ENCODE measurements around the gene SEPTIN3.

SEPTIN3 gene

DNA sequence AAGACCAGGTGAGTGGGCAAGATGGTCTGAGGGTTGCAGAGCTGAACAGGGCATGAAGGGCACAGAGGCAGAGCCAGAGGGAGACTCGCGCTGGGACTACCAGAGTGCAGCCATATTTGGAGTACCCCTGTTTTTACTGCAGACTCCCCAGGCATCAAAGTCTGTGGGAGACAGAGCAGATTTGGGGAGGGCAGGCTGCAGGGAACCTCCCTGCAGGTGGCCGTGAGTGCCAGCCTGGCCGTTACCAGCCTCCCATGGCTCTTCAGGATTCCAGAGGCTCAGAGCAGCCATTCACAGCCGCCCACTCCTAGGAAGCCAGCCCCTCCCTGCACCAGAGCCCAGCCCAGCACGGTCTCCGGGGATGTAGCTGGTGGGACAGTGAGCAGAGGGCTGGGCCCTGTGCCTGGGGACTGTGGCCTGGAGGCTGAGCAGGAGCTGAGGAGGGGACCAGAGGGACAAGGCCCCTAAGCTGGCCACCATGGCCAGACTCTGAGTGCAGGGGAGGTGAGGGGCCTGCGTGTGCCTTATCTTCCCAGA lies at the start of gene SEPTIN3:
Gene SEPTIN3, plus strand, starts transcription at position 334 of the 537 bp plus-strand sequence. CDS start 2,050 bp downstream, outside the sequence.
- Histone ChIP-seq H3K4me1 (ENCODE audit: insufficient read depth, low read length) (peaks cover 7% of the 10 kb centered on the region; the same call in 1 of the 2 replicates), H3K9me3 (ENCODE audit: control insufficient read depth, insufficient read depth, low read length) (no peaks in the 10 kb centered on the region), H3K9ac (ENCODE audit: low read depth, low read length) (no peak within 1 kb of the TSS), H3K36me3 (ENCODE audit: insufficient read depth, low read length) (no peaks in the 10 kb centered on the region)

DNA sequence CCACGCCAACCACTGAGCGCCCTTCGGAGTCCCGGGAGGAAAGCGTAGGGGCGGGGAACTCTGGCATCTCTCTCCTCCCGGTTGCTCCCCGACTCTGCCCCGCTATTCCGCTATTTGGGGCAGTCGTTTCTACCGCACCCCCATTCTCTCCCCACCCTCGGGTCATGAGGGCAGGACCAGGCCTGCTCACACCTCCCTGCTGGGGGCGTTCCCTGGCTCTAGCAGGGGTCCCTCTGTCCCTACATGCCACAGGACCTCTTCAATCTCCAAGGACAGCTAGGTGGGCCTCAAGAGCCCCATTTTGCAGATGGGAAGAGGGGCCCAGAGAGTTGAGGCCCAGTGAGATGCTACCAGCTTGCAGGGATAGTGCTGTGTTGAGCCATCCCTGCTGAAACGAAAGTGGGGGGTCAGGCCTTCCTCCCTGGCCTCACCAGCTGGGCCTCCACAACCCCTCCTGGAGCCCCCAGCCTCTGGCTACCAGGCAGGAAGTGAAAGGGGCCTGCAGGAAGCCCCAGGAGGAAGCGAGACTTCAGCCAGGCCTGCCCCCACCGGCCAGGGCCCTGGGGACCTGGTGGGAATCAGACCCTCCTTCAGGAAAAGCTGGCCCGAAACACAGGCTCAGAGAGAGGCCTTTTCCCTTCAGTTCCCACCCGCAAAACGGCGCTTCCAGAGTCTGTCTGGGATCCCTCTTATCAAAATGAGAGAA lies 48.8 kb upstream of the SEPTIN3 start:
- H3K36me3 ChIP-seq (ENCODE audit: insufficient read depth, low read length), result no peaks in the 10 kb centered on the region
- no peaks in the 10 kb centered on the region for H3K9me3 ChIP-seq (ENCODE audit: control insufficient read depth, insufficient read depth, low read length)
- H3K4me1 ChIP-seq (ENCODE audit: insufficient read depth, low read length), result peaks cover 23% of the 10 kb centered on the region
- H3K9ac ChIP-seq (ENCODE audit: low read depth, low read length), result peak overlapping the region; percentile 67; the same call in 1 of the 2 replicates

GRCh38 chr22:41922328-41922727 lies 46.9 kb upstream of the SEPTIN3 start:
- peaks cover 14% of the 10 kb centered on the region; the same call in 1 of the 2 replicates for H3K4me1 ChIP-seq (ENCODE audit: insufficient read depth, low read length)

DNA sequence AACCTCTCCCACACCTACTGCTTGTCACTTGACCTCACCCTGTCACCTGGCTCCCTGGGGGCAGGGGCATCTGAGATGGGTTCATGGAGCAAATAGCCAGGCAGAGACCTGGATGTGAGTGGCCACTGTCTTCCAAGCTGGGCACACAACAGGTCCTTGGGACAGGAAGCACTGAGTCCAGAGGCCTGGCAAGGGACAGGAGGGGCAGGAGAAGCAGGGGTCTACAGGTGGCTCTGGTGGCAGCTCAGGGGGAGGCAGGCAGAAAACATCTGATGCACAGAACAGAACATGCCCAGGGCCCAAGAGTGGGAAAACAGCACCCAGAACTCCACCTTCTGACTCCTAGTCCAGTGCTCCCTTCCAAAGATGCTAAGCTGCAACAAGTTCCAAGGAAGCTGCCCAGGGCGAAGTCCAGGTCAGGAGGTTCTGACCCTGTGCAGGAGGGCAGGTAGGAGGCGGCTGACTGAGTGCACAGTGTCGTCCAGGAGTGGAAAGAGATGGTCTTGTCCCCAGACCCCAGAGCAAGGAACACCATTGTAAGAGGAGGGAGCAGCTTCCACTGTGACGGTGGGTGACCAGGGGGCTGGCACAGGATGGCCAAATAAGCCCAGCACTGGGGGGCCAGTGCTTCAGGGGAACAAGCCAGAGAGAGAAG lies 46.2 kb upstream of the SEPTIN3 start:
- H3K9me3 ChIP-seq (ENCODE audit: control insufficient read depth, insufficient read depth, low read length), result no peaks in the 10 kb centered on the region
- H3K9ac ChIP-seq (ENCODE audit: low read depth, low read length), result no peak overlapping the region
- H3K36me3 ChIP-seq (ENCODE audit: insufficient read depth, low read length), result no peaks in the 10 kb centered on the region
- H3K4me1 ChIP-seq (ENCODE audit: insufficient read depth, low read length), result peaks cover 13% of the 10 kb centered on the region; the same call in 1 of the 2 replicates

More at GRCh38 chr22:41922328-41922727, 46.9 kb upstream of the SEPTIN3 start:
- Histone ChIP-seq H3K36me3 (ENCODE audit: insufficient read depth, low read length) (no peaks in the 10 kb centered on the region), H3K9ac (ENCODE audit: low read depth, low read length) (no peak overlapping the region), H3K9me3 (ENCODE audit: control insufficient read depth, insufficient read depth, low read length) (no peaks in the 10 kb centered on the region)

GRCh38 chr22:41923595-41924276 lies 45.5 kb upstream of the SEPTIN3 start:
- H3K9me3 ChIP-seq (ENCODE audit: control insufficient read depth, insufficient read depth, low read length), result no peaks in the 10 kb centered on the region
- H3K9ac ChIP-seq (ENCODE audit: low read depth, low read length), result no peak overlapping the region
- peaks cover 18% of the 10 kb centered on the region; the same call in 1 of the 2 replicates for H3K4me1 ChIP-seq (ENCODE audit: insufficient read depth, low read length)
- no peaks in the 10 kb centered on the region for H3K36me3 ChIP-seq (ENCODE audit: insufficient read depth, low read length)

GRCh38 chr22:41925783-41926460 lies 43.3 kb upstream of the SEPTIN3 start:
- Histone ChIP-seq H3K9ac (ENCODE audit: low read depth, low read length) (peak overlapping the region; percentile 65), H3K4me1 (ENCODE audit: insufficient read depth, low read length) (peaks cover 14% of the 10 kb centered on the region; the same call in 1 of the 2 replicates), H3K36me3 (ENCODE audit: insufficient read depth, low read length) (no peaks in the 10 kb centered on the region), H3K9me3 (ENCODE audit: control insufficient read depth, insufficient read depth, low read length) (no peaks in the 10 kb centered on the region)

GRCh38 chr22:41927813-41928212 lies 41.4 kb upstream of the SEPTIN3 start:
- peaks cover 14% of the 10 kb centered on the region; the same call in 1 of the 2 replicates for H3K4me1 ChIP-seq (ENCODE audit: insufficient read depth, low read length)
- no peaks in the 10 kb centered on the region for H3K9me3 ChIP-seq (ENCODE audit: control insufficient read depth, insufficient read depth, low read length)
- H3K9ac ChIP-seq (ENCODE audit: low read depth, low read length), result no peak overlapping the region

GRCh38 chr22:41928593-41929417 lies 40.4 kb upstream of the SEPTIN3 start:
- Histone ChIP-seq H3K9me3 (ENCODE audit: control insufficient read depth, insufficient read depth, low read length) (no peaks in the 10 kb centered on the region), H3K4me1 (ENCODE audit: insufficient read depth, low read length) (peaks cover 14% of the 10 kb centered on the region; the same call in 1 of the 2 replicates), H3K36me3 (ENCODE audit: insufficient read depth, low read length) (no peaks in the 10 kb centered on the region), H3K9ac (ENCODE audit: low read depth, low read length) (no peak overlapping the region)

More at GRCh38 chr22:41927813-41928212, 41.4 kb upstream of the SEPTIN3 start:
- no peaks in the 10 kb centered on the region for H3K36me3 ChIP-seq (ENCODE audit: insufficient read depth, low read length)

- Histone ChIP-seq H3K9ac (ENCODE audit: low read depth, low read length) (no peak overlapping the region), H3K36me3 (ENCODE audit: insufficient read depth, low read length) (no peaks in the 10 kb centered on the region), H3K9me3 (ENCODE audit: control insufficient read depth, insufficient read depth, low read length) (no peaks in the 10 kb centered on the region), H3K4me1 (ENCODE audit: insufficient read depth, low read length) (peaks cover 14% of the 10 kb centered on the region; the same call in 1 of the 2 replicates)
Measured at GRCh38 chr22:41929418-41929810, 39.8 kb upstream of the SEPTIN3 start.

GRCh38 chr22:41931701-41932269 lies 37.5 kb upstream of the SEPTIN3 start:
- H3K4me1 ChIP-seq (ENCODE audit: insufficient read depth, low read length), result peaks cover 14% of the 10 kb centered on the region; the same call in 1 of the 2 replicates
- H3K9ac ChIP-seq (ENCODE audit: low read depth, low read length), result no peak overlapping the region
- H3K9me3 ChIP-seq (ENCODE audit: control insufficient read depth, insufficient read depth, low read length), result no peaks in the 10 kb centered on the region
- no peaks in the 10 kb centered on the region for H3K36me3 ChIP-seq (ENCODE audit: insufficient read depth, low read length)

DNA sequence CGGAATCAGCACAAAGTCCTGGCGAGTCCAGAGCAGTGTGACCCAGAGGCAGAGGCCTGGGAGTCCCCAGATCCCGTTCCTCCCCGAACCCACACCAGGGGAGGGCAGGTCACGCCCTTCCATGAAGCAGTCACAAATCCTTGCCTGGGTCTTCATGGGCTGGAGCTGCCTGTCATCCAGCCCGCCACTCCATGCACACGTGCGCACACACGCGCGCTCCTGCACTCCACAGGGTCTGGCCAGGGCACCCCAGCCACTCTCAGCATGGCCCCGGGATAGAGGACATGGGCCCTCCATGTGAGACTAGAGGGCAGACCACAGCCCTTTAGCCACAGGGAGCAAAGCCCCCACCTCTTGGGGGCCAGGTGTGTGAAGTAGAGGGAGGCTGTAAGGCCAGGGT lies 36.9 kb upstream of the SEPTIN3 start:
- Histone ChIP-seq H3K36me3 (ENCODE audit: insufficient read depth, low read length) (no peaks in the 10 kb centered on the region), H3K9ac (ENCODE audit: low read depth, low read length) (no peak overlapping the region), H3K4me1 (ENCODE audit: insufficient read depth, low read length) (peaks cover 14% of the 10 kb centered on the region; the same call in 1 of the 2 replicates), H3K9me3 (ENCODE audit: control insufficient read depth, insufficient read depth, low read length) (no peaks in the 10 kb centered on the region)

DNA sequence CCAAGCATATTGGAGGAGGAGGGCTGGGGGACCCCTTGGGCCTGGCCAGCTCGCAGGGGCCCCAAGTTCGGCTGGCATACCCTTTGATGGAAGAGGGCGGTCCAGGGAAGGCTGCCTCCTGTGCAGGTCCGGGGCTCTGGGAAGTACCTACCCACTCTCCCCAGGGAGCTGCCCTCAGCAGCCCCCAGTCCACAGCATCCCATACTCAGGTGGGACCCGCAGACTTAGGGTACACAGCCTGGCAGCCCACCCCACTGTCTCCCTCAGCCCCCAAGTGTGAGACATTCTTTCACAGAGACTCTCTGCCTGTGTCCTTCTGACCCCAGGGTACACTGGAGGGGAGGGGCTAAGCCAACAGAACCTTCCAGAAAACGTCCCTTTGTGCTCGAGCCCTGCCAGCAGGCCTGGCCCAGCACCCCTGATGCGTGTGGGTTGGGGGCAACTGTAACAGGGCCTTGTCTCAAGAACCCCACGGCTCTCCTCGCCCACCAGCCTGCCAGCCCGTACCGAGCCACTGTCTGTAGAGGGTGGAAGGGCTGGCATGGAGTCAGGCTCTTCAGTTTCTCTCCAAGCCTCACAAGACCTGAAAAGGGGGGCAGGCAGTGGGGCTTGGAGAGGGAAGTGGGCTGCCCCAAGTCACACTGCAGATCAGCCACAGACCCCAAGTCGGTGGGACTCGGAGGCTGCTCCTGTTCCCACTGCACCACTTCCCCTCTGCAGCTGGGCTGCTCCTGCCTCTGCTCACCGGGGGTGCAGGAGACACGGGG lies 35.6 kb upstream of the SEPTIN3 start:
- Histone ChIP-seq H3K4me1 (ENCODE audit: insufficient read depth, low read length) (peaks cover 4% of the 10 kb centered on the region; the same call in 1 of the 2 replicates), H3K36me3 (ENCODE audit: insufficient read depth, low read length) (peaks cover 3% of the 10 kb centered on the region; the same call in 1 of the 2 replicates), H3K9ac (ENCODE audit: low read depth, low read length) (no peak overlapping the region), H3K9me3 (ENCODE audit: control insufficient read depth, insufficient read depth, low read length) (no peaks in the 10 kb centered on the region)
